GM19328 (cell line): Measurements from ENCODE around the gene MARS1.
"Not testable (repeated sequence)": the region's sequence is repeated elsewhere in the genome, so short reads cannot be mapped to it uniquely, and the experiment has no call there.

Source experiments
- ATAC-seq: cut with Tn5 transposase; IDR thresholded peaks from one replicate; pipeline ENCODE4 v1.9.1; 2021; ENCODE audit warnings: mild to moderate bottlenecking, moderate library complexity; ENCODE audit not compliant: unreplicated experiment

Gene MARS1

GRCh38 chr12:57515408-57515933, 27.6 kb downstream of the MARS1 start:
- no peak for ATAC-seq

- no peak for ATAC-seq
Measured at GRCh38 chr12:57515934-57516541, 28.2 kb downstream of the MARS1 start.

GRCh38 chr12:57516617-57517153, 28.8 kb downstream of the MARS1 start:
- no peak for ATAC-seq

GRCh38 chr12:57517187-57517586, 29.3 kb downstream of the MARS1 start:
- no peak for ATAC-seq

GRCh38 chr12:57517718-57518117, 29.9 kb downstream of the MARS1 start:
- not testable (repeated sequence) for ATAC-seq

GRCh38 chr12:57518176-57518919, 30.5 kb downstream of the MARS1 start:
- ATAC-seq, result no peak

- no peak for ATAC-seq
Measured at GRCh38 chr12:57518920-57519795, 31.3 kb downstream of the MARS1 start.

- ATAC-seq, result no peak
Measured at GRCh38 chr12:57519796-57520052, 31.9 kb downstream of the MARS1 start.

- peak; percentile 61 for ATAC-seq
Measured at GRCh38 chr12:57520053-57520818, 32.4 kb downstream of the MARS1 start, which contains the start of gene DDIT3. Gene DDIT3 (minus strand): TSS chr12:57520514. CDS start chr12:57517406, 3,108 bp downstream.

GRCh38 chr12:57521525-57522010, 33.7 kb downstream of the MARS1 start:
- no peak for ATAC-seq

- ATAC-seq, result peak; percentile 36
Measured at GRCh38 chr12:57522011-57522886, 34.4 kb downstream of the MARS1 start, which contains the start of gene MBD6. Gene MBD6 (plus strand): TSS chr12:57522824. CDS start chr12:57524304, 1,480 bp downstream.

GRCh38 chr12:57522887-57523705, 35.2 kb downstream of the MARS1 start:
- ATAC-seq, result no peak

- no peak for ATAC-seq
Measured at GRCh38 chr12:57523706-57524614, 36.1 kb downstream of the MARS1 start.

- ATAC-seq, result no peak
Measured at GRCh38 chr12:57524814-57525614, 37.1 kb downstream of the MARS1 start.

- no peak for ATAC-seq
Measured at GRCh38 chr12:57525615-57526383, 37.9 kb downstream of the MARS1 start.
